ENCODE data around the gene SLC38A6. TPM values are rescaled to one million over a fixed set of nuclear protein-coding genes. Genes with fewer than 3 reads are reported as not detected.
"Not testable (repeated sequence)": the region's sequence is repeated elsewhere in the genome, so short reads cannot be mapped to it uniquely, and the experiment has no call there.

Gene SLC38A6
- total RNA-seq, 1 donor from 2014 or later: 14.4 TPM

- no peaks in the 10 kb centered on the region for H3K27me3 Mint-ChIP-seq
- H3K4me1 Mint-ChIP-seq (ENCODE audit: low read depth): peaks cover 2% of the 10 kb centered on the region
- DNase-seq (ENCODE audit: low spot score, unreplicated experiment): no peak
- H3K4me3 Mint-ChIP-seq (ENCODE audit: low read depth): no peak overlapping the region
- no peak overlapping the region for H3K27ac Mint-ChIP-seq
- peaks cover 9% of the 10 kb centered on the region for H3K36me3 Mint-ChIP-seq (ENCODE audit: insufficient read depth)
- peaks cover 9% of the 10 kb centered on the region for H3K9me3 Mint-ChIP-seq (ENCODE audit: low read depth)
- TF ChIP-seq, protein P1, sequence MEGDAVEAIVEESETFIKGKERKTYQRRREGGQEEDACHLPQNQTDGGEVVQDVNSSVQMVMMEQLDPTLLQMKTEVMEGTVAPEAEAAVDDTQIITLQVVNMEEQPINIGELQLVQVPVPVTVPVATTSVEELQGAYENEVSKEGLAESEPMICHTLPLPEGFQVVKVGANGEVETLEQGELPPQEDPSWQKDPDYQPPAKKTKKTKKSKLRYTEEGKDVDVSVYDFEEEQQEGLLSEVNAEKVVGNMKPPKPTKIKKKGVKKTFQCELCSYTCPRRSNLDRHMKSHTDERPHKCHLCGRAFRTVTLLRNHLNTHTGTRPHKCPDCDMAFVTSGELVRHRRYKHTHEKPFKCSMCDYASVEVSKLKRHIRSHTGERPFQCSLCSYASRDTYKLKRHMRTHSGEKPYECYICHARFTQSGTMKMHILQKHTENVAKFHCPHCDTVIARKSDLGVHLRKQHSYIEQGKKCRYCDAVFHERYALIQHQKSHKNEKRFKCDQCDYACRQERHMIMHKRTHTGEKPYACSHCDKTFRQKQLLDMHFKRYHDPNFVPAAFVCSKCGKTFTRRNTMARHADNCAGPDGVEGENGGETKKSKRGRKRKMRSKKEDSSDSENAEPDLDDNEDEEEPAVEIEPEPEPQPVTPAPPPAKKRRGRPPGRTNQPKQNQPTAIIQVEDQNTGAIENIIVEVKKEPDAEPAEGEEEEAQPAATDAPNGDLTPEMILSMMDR (IDR thresholded peaks at IDR 0.05; ENCODE audit: unreplicated experiment): no peak
These were observed 107.0 kb downstream of the SLC38A6 start for GRCh38 chr14:61088081-61088480.

GRCh38 chr14:61089126-61089750, 108.2 kb downstream of the SLC38A6 start:
- H3K27ac Mint-ChIP-seq: no peak overlapping the region
- H3K36me3 Mint-ChIP-seq (ENCODE audit: insufficient read depth): peaks cover 6% of the 10 kb centered on the region
- H3K27me3 Mint-ChIP-seq: no peaks in the 10 kb centered on the region
- H3K4me1 Mint-ChIP-seq (ENCODE audit: low read depth): peaks cover 2% of the 10 kb centered on the region
- no peak for DNase-seq (ENCODE audit: low spot score, unreplicated experiment)
- peaks cover 9% of the 10 kb centered on the region for H3K9me3 Mint-ChIP-seq (ENCODE audit: low read depth)
- TF ChIP-seq, protein P1 (IDR thresholded peaks at IDR 0.05; ENCODE audit: unreplicated experiment): no peak
- no peak overlapping the region for H3K4me3 Mint-ChIP-seq (ENCODE audit: low read depth)

GRCh38 chr14:61090432-61091216, 109.6 kb downstream of the SLC38A6 start:
- Mint-ChIP-seq H3K9me3 (ENCODE audit: low read depth) (peaks cover 6% of the 10 kb centered on the region), H3K4me1 (ENCODE audit: low read depth) (peaks cover 2% of the 10 kb centered on the region), H3K27me3 (no peaks in the 10 kb centered on the region), H3K4me3 (ENCODE audit: low read depth) (no peak overlapping the region), H3K27ac (no peak overlapping the region), H3K36me3 (ENCODE audit: insufficient read depth) (peaks cover under 1% of the 10 kb centered on the region)
- TF ChIP-seq, protein P1 (IDR thresholded peaks at IDR 0.05; ENCODE audit: unreplicated experiment): no peak
- no peak for DNase-seq (ENCODE audit: low spot score, unreplicated experiment)

- Mint-ChIP-seq H3K4me3 (ENCODE audit: low read depth) (no peak overlapping the region), H3K9me3 (ENCODE audit: low read depth) (peaks cover 3% of the 10 kb centered on the region), H3K27me3 (no peaks in the 10 kb centered on the region), H3K27ac (no peak overlapping the region), H3K4me1 (ENCODE audit: low read depth) (peaks cover 2% of the 10 kb centered on the region), H3K36me3 (ENCODE audit: insufficient read depth) (no peaks in the 10 kb centered on the region)
- TF ChIP-seq, protein P1 (IDR thresholded peaks at IDR 0.05; ENCODE audit: unreplicated experiment): no peak
- DNase-seq (ENCODE audit: low spot score, unreplicated experiment): no peak
These were observed 110.7 kb downstream of the SLC38A6 start for GRCh38 chr14:61091657-61092273.

GRCh38 chr14:61098096-61098495, 117.1 kb downstream of the SLC38A6 start:
- peaks cover 15% of the 10 kb centered on the region for H3K4me1 Mint-ChIP-seq (ENCODE audit: low read depth)
- DNase-seq (ENCODE audit: low spot score, unreplicated experiment); H3K27ac Mint-ChIP-seq; H3K9me3 Mint-ChIP-seq (ENCODE audit: low read depth); H3K27me3 Mint-ChIP-seq; H3K36me3 Mint-ChIP-seq (ENCODE audit: insufficient read depth); H3K4me3 Mint-ChIP-seq (ENCODE audit: low read depth): not testable (repeated sequence)
